ENCODE results near the gene SNAPC5. TPM values are rescaled to one million over a fixed set of nuclear protein-coding genes. Genes with fewer than 3 reads are reported as not detected.

Gene SNAPC5
- total and polyA plus RNA-seq, 2 of the 13 experiments (the other 11 are each of a cell fraction or from before 2014, with no cell fraction given), result 14.8 to 36.2 TPM

GRCh38 chr15:66452971-66453580 is 44.5 kb downstream of the SNAPC5 start (continued):
- TF ChIP-seq MYPOP (CRISPR knock-in tag; IDR thresholded peaks at IDR 0.05) (0 out of 2 replicates have a peak, but pooled peaks have one; percentile 33), FLYWCH1 (CRISPR knock-in tag; IDR thresholded peaks at IDR 0.05) (no peak), ZNF850 (CRISPR knock-in tag; conservative IDR thresholded peaks at IDR 0.05) (no peak), MATR3 (CRISPR knock-in tag; IDR thresholded peaks at IDR 0.05) (no peak), SMC3 (IDR thresholded peaks at IDR 0.05; ENCODE audit: low read length) (no peak), ZBTB21 (CRISPR knock-in tag; IDR thresholded peaks at IDR 0.05) (no peak), DNMT1 (CRISPR knock-in tag; IDR thresholded peaks at IDR 0.05) (no peak), IKZF5 (CRISPR knock-in tag; IDR thresholded peaks at IDR 0.05) (peak; percentile 50; the same call in 1 of the 2 replicates), RNF2 (conservative IDR thresholded peaks at IDR 0.05; ENCODE audit: low read depth) (no peak), TFDP2 (CRISPR knock-in tag; IDR thresholded peaks at IDR 0.05) (no peak), NCOA5 (CRISPR knock-in tag; IDR thresholded peaks at IDR 0.05) (no peak), ZNF17 (CRISPR knock-in tag; IDR thresholded peaks at IDR 0.05) (no peak), ZBTB1 (CRISPR knock-in tag; IDR thresholded peaks at IDR 0.05; ENCODE audit: borderline replicate concordance) (no peak), ZNF766 (CRISPR knock-in tag; IDR thresholded peaks at IDR 0.05; ENCODE audit: borderline replicate concordance) (no peak), ZNF557 (CRISPR knock-in tag; IDR thresholded peaks at IDR 0.05) (no peak), KAT2B (IDR thresholded peaks at IDR 0.05; ENCODE audit: borderline replicate concordance, low read depth, low read length) (no peak), TEF (CRISPR knock-in tag; IDR thresholded peaks at IDR 0.05) (no peak), FOXC1 (CRISPR knock-in tag; IDR thresholded peaks at IDR 0.05; ENCODE audit: borderline replicate concordance) (no peak), ZKSCAN8 (CRISPR knock-in tag; IDR thresholded peaks at IDR 0.05; ENCODE audit: borderline replicate concordance) (peak; percentile 39; the same call in 1 of the 2 replicates), ZNF747 (CRISPR knock-in tag; IDR thresholded peaks at IDR 0.05; ENCODE audit: borderline replicate concordance) (no peak), SMAD3 (CRISPR knock-in tag; IDR thresholded peaks at IDR 0.05) (peak; percentile 57; the same call in 1 of the 2 replicates), ONECUT2 (CRISPR knock-in tag; IDR thresholded peaks at IDR 0.05) (no peak), FOXP4 (CRISPR knock-in tag; IDR thresholded peaks at IDR 0.05) (peak; percentile 29), PCBP2 (optimal IDR thresholded peaks at IDR 0.05; ENCODE audit: low read depth, low read length, poor library complexity, severe bottlenecking) (no peak), TBL1XR1 (IDR thresholded peaks at IDR 0.05; ENCODE audit: borderline replicate concordance, low read length, partially characterized antibody) (peak; percentile 61)

Data from HepG2 (cell line).